Ureter (tissue), 1 donor: ENCODE results near the gene SLC25A29. TPM values are rescaled to one million over a fixed set of nuclear protein-coding genes. Genes with fewer than 3 reads are reported as not detected.
A peak's percentile ranks its signal among the peaks of the same experiment; 100 is the strongest.
"Not testable (repeated sequence)": the region's sequence is repeated elsewhere in the genome, so short reads cannot be mapped to it uniquely, and the experiment has no call there.

ENCODE experiments used
- DNase-seq: peaks from one replicate; pipeline ENCODE4 v3.0.0-alpha.2; 2020; ENCODE audit warnings: low spot score
- total RNA-seq: library from RNA; stranded (reverse); gene quantifications from one replicate; pipeline ENCODE4 v1.2.4, GENCODE V29; 2023
- donor health status: DM: yes; HTN: yes; CAD: no.

Gene SLC25A29
- total RNA-seq = 58.4 TPM

- DNase-seq = peak; percentile 84
Observed at GRCh38 chr14:100306101-100306997, at the start of gene SLC25A29. Gene SLC25A29, minus strand, starts transcription at chr14:100306444. Its CDS starts 212 bp downstream, at chr14:100306232.

DNA sequence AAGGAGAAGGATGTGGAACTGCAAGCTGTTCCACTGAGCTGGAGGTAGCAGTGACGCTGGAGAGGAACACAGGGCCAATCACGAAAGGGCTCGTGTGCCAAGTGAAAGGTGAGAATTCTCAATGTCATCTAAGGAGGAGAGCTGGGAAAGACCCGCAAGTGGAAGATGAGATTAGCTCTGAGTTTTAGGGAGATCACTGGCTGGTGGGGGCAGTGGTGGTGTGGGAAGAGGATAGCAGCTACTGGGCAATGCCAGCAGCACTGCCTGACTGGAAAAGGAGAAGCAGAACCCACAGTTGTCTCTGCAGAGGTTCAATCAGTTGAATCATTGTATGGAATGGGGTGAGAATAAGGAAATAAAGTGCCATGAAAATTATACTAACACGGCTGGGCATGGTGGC, 44.7 kb upstream of the SLC25A29 start:
- DNase-seq = no peak

DNA sequence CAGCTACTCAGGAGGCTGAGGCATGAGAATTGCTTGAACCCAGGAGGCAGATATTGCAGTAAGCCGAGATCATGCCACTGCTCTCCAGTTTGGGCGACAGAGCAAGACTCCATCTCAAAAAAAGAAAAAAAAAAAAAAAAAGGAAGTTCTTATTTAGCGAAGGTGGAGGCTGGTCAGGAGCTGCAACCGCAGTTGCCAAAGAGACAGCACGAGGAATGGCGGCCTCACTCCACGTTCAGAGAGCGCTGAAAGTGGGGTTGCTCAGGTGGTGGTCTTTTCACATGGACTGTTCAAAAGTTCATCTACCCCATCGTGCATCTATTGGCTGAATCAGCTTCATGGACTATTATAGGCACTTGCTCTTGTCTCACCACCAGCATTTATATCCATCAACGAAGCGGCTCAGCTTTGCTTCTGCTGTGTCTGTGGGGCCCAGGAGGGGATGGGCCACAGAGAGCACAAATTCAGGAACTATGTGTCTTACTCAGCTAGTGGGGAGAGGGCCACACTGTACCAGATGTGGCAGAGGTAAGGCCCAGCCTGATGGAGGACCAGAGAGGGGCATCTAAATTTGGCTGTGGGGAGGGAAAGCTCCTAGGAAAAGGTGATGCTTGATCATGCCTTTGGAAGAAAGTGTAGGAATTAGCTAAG, 44.2 kb upstream of the SLC25A29 start:
- DNase-seq = no peak

DNA sequence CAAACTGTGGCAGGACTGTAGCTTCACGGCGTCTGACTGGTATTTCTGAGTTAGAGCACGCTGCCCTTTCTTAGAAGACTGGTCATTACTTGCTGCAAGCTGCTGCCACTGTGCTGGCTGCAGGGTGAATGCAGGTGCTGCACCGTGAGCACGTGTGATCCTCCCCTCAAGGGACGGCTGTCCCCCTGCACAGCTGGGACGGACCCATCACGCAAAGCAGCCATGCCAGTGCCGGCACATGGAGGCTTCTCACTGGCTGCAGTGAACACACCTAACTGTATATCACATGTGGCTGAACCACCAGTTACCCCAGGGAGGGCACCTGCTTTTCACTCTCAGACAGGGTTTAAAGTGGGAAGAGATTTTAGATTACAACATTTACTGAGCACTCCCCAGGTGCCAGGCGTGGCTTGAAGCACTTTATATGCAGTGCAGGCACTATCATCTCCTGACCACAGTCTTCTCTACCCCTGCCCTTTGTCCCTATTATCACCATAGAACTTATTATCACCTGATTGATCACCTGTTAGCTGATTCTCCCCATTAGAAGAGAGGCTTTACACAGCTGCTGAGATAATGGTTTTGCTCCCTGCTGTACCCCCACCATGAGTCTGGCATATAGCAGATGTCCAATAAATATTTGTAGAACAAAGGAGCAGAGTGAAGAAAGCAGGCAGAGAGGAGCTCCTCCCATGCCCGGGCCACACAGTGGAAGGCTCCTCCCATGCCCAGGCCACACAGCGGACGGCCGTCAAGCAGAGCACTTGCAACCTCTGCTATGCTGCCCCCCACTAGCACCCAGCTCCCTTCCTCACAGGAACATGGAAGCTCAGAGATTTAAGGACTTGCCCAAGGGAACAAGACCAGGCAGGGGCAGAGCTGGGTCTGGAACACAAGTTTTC, 42.8 kb upstream of the SLC25A29 start:
- no peak for DNase-seq

DNA sequence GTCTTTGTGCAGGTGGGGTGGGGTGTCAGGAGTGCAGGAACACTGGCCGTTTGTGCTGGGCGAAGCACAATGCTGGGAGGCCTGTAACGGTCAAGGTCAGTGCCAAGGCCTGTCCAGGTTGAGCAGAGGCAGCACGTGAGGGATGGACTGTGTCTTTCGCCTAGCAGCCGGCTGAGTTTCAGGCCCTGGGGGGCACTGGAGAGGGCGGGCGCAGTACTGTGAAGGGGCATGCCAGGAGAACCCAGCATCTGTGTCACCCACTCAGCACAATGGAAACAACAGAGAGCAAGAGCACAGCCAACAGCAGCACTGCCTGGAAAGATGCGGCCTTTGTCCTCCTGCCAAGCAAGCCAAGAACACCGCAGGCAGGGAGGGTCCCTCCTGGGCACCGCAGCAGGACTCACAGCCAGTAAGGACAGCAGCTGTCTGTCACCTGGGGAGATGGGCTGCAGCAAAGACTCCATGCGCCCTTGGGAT, 42.0 kb upstream of the SLC25A29 start:
- DNase-seq = no peak

DNA sequence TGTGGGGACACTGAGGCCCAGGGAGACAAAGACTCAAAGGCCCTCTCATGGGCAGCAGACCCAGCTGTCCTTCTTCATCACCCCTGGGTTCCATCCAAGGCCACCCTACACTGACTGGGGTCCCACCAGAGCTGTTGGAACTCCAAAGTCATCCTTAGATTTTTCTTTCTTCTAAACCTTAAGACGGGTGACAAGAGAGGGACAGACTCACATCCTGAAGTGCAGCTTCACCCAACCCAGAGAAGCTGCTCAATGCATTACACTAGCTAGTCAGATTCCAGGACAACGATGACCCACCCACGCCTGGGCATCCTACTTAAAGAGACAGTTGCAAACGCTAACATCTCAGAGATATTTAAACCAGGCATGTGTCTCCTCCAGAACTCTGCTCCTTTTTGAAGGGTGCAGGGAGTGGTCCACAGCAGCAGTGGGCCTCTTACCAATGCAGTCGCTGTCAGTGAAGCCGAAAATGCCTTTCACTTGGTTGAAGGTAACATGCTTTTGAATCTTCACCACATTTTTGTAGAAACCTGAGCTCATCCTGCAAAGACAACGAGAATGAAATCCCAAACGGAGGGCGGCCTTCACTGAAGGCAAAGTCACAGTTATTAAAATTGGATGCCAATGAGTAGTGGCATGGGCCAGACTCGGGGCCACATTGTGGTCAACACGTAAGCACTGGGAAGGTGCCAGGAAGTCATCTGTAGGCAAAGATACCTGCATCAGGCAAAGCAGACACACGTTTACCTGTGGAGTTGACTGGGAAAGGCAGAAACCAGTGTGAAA, 40.3 kb upstream of the SLC25A29 start:
- no peak for DNase-seq

DNA sequence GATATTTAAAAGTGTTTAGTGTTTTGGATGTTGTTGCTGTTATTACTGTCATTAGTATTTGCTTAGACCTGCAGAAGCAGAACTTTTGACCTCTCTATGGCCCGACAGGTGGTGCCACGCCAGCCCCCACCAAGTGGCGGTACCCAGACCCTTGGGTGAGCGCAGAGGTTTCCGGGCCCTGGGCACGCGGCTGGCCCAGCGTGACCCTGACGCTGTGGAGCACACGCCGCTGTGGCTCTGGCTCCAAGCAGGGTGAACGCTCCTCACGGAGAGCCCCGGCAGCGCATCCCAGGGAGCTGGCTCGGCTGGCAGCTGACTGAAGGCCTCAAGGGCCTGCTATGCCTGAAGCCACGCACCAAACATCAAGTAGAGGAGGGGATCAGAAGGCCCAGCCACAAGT, 39.5 kb upstream of the SLC25A29 start:
- DNase-seq = no peak

DNA sequence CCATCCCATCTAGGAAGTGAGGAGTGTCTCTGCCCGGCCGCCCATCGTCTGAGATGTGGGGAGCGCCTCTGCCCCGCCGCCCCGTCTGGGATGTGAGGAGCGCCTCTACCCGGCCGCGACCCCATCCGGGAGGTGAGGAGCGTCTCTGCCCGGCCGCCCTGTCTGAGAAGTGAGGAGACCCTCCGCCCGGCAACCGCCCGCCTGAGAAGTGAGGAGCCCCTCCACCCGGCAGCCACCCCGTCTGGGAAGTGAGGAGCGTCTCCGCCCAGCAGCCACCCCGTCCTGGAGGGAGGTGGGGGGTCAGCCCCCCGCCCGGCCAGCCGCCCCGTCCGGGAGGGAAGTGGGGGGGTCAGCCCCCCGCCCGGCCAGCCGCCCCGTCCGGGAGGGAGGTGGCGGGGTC, 38.4 kb upstream of the SLC25A29 start:
- not testable (repeated sequence) for DNase-seq

DNA sequence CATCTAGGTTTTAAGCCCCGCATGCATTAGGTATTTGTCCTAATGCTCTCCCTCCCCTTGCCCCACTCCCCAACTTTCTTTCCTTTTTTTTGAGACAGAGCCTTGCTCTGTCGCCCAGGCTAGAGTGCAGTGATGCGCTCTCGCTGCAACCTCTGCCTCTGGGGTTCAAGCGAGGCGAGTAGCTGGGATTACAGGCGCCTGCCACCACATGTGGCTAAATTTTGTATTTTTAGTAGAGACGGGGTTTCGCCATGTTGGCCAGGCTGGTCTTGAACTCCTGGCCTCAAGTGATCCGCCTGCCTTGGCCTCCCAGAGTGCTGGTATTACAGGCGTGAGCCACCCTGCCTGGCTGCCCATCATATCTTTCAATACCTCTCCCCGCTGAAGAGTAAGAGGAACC, 36.6 kb upstream of the SLC25A29 start:
- not testable (repeated sequence) for DNase-seq

DNA sequence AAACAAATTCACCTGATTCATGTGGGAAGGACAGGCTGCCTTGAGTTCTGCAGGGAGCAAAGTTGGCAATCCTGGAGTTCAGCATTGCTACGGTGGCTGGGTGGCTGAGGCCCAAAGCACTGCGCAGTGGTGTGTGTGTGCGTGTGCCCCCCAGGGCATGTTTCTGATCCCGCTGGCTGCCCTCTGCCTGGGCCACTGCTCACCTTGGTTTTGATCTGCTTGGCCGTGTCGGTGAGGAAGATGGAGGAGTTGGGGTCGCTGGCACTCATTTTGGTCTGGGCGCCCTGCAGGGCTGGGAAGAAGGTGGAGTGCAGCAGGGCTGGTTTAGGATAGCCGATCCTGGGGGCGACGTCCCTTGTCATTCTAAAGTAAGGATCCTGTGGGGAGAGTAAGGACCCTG, 36.0 kb upstream of the SLC25A29 start:
- DNase-seq = peak; percentile 34

DNA sequence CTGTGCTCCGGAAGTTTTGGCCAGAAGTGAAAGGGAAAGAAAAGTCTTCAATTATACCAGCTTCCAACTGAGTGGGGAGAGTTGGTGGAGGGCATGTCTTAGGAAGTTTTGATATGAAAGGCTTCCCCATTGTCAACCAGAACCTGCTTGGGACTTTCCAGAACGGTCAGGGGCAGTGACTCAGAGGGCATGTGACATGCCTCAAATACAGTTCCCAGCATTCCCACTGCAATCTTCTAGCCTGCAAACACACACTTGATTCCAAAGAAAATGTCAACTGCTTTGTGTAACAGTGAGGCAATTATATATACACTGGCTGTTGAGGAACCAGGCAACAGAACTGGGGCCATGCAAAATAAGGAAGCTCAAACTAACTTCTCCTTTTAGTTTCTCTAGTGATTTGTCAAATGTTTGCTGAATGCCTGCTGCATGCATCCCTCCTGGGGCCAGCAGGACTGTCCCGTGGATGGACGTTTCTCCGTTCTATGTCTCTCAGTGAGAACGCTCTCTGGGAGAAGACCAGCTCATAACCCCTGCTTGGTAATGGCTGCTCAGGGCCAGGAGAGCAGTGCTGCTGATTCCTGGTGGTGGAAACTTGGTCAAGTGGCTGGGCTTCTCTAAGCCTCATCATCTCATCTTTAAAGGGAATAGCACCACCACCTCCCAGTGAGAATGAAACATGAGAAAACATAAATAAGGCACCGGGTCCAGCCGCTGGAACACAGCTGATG, 35.2 kb upstream of the SLC25A29 start:
- peak; percentile 42 for DNase-seq

- peak; percentile 32 for DNase-seq
Observed at GRCh38 chr14:100340423-100340813, 34.2 kb upstream of the SLC25A29 start.

- peak; percentile 34 for DNase-seq
Observed at GRCh38 chr14:100339766-100340422, 33.6 kb upstream of the SLC25A29 start.

DNA sequence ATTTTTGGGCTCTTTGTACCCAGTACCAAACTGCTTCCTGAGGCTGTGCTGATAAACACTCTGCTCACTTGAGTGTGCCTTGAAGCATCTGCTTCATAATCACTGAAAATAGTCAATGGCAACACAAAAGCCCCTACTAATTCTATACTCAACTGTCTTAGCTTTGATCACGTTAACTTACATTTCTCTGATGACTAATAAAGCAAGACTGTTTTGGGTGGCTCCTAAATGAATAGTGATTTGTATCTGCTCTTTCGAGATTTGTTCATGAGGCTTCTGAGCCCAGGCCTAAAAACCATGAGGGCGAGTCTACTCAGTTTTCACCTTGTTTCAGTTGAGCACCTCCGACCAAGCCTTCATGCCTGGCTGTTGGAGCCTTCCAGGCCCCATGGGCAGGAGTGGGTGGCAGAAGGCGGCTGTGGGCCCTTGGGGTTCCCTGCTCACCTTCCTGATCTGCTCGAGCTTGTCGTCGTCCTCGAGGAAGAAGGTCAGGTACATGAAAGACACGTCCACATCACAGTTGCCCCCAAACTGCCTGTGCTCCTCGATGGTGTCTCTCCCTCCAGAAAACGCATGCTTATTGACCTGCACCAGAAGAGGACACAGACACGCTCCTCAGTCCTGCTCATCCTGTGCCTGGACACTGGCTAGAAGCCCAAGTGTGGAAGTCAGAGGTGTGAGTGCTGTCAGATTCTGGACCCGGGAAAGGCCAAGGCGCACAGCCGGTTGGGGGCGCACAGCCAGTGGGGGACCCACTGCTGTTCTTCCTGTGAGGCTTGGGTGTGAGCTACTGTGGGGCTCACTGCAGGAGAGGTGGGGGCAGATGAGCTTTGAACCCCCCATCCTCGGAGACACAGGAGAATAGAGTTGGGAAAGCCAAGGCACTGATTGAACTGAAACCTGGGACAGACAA, 30.6 kb upstream of the SLC25A29 start:
- no peak for DNase-seq

GRCh38 chr14:100334904-100335303, 28.7 kb upstream of the SLC25A29 start:
- no peak for DNase-seq

DNA sequence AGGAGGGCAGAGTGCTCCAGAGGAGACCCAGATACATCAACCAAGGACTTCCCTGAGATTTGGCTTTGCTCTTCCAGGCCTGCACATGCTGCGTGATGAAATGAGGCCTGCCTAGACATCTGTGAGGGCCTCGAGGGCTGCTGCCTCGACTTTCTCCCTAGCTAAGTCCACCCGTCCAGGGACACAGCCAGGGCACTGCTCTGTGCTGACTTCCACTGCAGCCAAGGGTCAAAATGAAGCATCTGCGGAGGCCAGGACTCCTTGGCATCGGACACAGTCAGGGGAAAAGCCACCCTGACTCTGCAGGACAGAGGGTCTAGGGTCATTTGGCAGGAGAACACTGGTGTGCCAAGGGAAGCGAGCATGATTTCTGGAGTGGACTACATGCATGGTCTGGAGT, 27.6 kb upstream of the SLC25A29 start:
- DNase-seq = no peak

DNA sequence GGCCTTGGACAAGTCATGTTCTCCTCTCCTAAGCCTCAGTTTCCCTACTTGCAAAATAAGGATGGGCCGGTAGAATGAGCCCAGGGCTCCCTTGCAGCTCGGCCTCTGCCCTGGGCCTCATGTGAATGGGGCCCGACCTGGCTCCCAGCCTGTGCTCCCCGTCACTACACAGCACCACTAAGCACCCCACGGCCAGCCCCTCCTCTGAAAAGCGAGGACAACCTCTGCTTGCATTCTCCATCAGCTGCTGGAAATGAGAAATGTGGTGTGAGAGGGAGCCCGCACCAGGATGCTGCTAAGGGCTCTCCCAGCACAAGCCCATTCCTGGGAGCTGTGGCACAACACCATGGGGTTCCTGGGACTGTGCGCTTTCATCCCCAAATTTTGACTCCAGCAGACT, 27.1 kb upstream of the SLC25A29 start:
- DNase-seq = no peak

DNA sequence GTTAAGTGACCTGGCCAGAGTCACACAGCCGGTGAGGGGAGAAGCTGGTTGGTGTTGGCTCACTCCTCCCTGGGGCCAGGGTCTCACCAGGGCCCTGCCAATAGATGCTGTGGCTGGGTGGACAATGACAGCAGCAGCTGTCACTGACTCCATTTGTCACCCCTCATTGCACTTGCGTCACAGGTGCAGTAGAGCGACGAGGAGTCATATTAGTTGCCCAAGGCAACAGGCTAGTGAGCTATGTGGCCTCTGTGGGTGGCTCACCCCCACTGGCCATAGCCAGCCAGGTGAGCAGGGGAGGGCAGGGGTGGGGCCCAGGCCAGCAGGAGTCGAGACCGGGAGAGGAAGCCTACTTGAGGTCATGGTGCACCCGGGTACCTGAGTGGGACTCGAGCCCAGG, 26.6 kb upstream of the SLC25A29 start:
- DNase-seq = no peak
